ENCODE measurements around the gene KLHL40.

- TF ChIP-seq CTCF (IDR thresholded peaks at IDR 0.05) (no peak), POLR2A (IDR thresholded peaks at IDR 0.05) (no peak)
Observed at GRCh38 chr3:42711491-42712343, 26.4 kb downstream of the KLHL40 start.
